NT2/D1 (cell line): ENCODE measurements around the gene ETHE1.

Source experiments
- SUZ12 ChIP-seq: IDR thresholded peaks from 2 replicates; pipeline ENCODE4 v1.6.1; 2011; ENCODE audit not compliant: insufficient read length, insufficient read depth; ENCODE audit errors: extremely low read depth
- YY1 ChIP-seq: IDR thresholded peaks from 2 replicates; pipeline ENCODE4 v1.6.1; 2011; ENCODE audit not compliant: insufficient read length, insufficient read depth
- ZNF274 ChIP-seq: IDR thresholded peaks from 2 replicates; pipeline ENCODE4 v1.6.1; 2011; ENCODE audit warnings: mild to moderate bottlenecking, low read depth, low read length

DNA sequence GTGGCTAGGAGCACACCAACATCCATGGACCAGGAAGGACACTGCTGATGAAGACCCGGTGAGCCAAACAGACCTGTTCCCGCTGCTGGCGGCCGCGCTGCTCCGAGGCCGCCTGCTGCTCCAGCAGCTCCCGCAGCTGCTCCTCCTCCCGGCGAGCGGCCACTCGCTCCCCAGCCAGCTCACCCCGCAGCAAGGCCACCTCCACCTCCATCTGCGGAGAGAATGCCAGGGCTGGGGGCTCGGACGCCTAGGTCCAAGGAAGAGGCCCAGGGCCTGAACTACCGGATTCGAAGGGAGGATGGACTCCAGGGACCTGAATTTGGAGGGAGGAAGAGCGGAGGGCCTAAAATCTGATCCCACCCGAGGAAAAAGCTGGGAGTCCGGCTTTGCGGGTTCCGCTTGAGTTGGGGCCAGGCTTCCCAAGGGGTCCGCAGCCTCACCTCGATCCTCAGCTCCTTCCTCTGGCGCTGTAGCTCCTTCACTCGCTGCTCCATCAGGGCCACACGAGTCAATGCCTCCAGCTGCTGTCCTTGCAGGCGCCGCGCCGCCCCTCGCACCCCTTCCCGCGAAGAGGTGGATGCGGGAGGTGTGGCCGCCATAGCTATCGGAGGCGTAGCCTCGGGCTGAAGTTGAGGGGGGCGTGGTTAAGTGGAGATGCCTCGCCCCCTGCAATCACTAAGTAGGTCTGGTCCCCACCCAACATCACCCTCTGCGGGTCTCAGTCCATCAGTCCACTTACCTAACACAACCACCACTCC lies 25.2 kb downstream of the ETHE1 start:
- no peak for TF ChIP-seq SUZ12
- TF ChIP-seq YY1, result no peak
- TF ChIP-seq ZNF274, result no peak
